Stimulated activated CD4-positive, alpha-beta T cell treated with anti-CD3 and anti-CD28 coated beads, Interleukin-2, amount 100 ng/mL, for 4 hours (primary cell): ENCODE results near the gene RBP4.

Experiments
- DNase-seq: peaks from one replicate; pipeline ENCODE4 v3.0.0-alpha.2; 2020; ENCODE audit warnings: low read depth

RBP4 gene

DNA sequence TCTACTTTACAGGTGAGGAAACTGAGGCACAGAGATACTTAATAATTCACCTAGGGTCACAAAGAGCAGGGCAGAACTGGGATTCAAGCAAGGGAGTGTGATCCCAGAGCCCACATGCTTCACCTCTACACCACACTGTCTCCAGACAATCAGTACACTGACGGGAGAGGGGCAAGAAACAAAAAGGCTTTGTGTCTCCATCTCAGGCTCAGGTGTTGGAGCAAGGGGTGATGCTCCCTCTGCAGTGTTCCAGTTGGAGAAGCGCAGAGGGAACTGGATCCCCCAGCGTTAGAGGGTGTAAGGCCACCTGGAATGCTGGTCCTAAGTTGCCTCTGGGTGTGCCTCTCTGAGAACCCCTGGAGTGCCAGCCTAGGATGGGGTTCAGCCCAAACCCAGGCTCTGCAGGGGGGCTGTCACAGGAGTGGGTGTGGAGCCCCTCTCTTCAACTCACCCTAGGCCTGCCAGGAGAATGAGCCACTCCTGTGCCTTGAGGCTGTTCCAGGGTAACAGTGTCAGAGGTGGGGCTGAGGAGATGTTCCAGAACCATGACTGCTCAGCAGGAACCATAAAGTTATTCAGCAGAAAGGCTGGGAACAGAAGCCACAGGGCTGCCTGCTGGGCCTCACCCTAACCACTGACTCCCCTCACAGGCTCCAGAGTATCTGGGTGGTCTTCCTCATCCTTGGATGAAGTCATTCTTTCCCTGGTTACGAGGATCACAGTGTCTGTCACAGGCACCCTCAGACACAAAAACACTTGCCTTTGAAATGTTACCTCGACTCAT lies 5.5 kb downstream of the RBP4 start:
- no peak for DNase-seq

GRCh38 chr10:93594518-93594917 lies 6.5 kb downstream of the RBP4 start:
- DNase-seq = no peak

DNA sequence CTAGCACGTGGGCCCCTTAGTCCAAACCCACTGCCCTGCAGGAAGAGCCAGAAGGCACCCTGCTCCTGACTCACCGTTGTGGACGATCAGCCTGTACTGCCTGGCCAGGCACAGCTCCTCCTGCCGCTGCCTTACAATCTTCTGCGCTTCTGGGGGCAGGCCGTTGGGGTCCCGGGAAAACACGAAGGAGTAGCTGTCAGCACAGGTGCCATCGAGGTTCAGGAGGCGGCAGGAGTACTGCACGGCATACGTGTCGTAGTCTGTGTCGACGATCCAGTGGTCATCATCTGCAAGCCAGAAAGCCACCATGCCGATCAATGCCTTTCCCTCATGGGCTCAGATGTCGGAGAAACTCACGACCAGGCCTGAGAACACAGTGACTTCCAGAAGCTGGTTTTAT lies 7.3 kb downstream of the RBP4 start:
- no peak for DNase-seq

GRCh38 chr10:93593254-93593653 lies 7.8 kb downstream of the RBP4 start:
- no peak for DNase-seq

DNA sequence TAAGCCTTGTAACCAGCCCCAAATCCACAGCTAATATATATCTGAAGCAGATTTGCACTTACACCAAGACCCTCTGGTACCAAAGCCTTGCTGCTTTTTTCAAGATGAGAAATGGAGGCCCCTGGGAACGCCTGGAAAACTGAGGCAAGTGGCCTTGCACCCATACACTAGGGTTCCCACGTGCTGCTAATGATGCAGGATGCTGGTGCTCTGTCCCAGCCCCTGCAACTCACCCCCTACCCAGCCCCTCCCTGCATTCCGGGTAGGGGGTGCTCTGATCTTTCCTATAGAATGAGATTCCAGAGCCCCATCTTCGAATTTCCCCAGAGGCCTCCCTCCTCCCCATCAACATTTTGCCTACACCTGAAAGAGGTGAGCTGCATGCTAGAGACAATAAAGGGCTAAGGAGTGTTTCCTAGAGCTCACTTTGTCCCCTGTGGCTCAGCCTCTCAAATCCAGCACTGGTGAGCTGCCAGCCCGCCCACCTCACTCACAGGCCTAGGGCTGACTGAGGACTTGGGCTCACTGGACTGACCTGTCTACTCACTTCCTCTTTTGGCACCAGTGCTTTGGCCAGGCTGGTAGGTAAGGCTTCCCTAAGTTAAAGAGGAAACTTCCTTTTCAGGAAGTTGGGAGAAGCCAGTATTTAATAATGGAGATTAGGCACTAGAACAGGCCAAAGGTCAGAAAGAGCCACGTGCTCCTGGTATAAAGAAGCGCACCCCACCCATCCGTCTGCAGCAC lies 9.8 kb downstream of the RBP4 start:
- no peak for DNase-seq

DNA sequence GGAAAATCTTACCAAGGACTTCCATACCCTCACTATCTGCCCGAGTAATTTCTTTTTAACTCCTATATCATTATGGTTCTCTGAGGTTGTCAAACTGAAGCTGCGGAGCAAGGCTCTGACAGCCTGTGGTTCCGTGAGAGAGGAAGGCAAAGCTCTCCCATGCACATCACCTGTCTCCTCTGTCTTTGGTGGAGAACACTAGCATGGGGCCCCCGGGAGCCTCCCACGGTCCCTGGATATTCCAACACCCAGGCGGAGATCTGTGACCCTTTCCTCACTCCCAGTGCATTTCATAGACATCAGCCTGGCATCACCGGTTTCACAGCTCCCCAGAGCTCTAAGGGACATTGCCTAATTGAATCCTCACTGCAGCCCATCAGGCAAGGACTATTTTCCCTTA lies 10.4 kb downstream of the RBP4 start:
- DNase-seq = no peak

DNA sequence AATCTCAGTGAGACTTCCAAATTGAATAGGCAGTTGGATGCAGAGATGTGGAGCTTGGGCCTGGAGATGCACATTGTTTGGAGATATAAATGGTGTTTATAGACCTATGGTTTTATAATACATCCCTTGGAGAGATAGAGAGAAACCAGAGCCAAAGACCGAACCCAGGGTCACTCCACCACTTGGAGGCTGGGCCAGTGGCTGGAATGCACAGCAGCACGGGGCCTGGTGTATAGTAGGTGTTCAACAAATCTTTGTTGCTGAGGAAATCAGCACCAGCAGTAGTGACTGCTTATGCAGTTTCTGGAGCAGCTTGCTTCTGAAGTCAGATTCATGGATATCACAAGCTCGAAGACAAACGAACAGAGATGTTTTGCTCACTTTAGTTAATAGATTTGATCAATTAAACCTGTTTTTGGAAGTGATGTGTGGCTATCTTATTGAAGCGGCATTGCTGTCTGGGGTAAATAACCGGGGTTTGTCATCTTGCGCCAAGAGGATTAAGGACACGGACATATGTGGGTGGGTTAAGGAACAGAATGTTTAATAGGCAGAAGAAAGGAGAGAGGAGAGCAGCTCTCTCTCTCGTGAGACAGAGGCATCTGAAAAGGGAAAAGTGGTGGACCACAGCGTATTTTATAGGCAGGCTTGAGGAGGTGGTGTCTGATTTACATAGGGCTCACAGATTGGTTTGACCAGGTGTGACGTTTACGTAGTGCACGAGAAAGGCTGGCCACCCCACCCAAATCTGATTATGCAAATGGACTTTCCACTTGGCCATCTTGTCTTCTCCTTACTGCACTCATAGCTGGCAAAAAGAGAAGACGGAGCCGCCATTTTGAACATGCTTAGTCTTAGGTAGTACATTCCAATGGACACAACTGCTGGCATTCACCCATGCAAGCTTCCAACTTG lies 11.1 kb downstream of the RBP4 start:
- no peak for DNase-seq

DNA sequence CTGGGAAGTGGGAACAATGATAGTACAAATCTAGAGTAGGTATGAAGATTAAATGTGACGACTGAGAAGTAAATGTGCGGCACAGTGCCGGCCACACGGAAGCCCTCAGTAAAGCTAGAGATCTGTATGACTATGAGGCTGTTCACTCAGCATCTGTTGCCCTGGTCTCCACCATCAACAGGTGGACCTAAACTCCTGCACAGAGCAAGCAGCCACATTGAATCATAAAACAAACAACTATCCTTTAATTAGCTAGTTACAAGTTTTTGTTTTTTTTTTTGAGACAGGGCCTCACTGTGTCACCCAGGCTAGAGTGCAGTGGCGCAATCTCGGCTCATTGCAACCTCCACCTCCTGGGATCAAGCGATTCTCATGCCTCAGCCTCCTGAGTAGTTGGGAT lies 16.6 kb downstream of the RBP4 start:
- no peak for DNase-seq

DNA sequence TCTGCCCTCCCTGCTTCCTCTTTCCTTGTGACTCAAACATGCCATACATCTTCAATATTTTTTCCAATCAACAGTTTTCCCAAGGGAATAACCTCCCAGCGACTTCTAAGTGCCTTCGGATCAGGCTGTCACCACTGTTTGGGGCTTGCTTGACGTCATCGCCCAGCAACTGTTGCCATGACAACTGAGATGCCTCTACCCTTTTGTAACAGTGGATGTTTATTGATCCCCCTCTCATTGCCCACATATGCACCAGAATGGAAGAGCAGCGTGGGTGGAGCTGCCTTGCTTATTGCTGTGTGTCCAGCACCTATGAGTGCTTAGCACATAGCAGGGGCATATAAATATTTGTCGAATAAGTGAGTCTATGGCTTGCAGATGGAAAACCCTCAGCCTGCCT lies 20.2 kb downstream of the RBP4 start:
- DNase-seq = no peak

DNA sequence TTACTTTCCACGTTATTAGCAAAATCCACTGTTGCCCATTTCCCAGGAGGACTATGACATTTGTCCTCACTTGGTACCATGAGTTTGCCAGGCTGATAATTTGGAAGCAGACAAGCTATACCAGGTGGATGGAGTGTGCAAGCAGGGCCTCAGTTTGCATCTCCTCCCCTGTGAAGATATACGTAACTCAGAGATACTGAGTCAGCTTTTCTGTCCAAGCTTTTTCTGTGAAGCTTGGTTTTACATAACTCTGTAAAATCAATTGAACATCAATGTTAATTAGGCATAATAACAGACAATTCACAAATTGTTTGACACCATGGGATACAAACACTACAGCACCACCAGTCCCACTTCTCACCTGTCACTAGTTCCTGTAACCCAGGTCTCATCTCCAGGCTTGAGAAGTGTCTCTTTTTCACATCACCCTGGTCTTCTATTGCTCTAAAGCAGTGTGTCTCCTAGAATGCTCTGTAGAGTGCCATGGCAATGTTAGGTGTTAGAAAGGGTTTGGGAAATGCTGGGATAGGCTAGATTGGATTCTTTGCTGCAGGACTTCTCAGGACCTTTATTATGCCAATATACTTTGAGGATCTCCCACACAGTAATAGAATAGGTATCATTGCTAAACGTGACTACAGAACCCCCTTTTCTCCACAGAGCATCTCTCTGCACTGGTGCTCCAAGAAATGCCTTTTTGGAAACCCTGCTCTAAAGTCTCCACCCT lies 20.9 kb downstream of the RBP4 start:
- no peak for DNase-seq

- DNase-seq = no peak
Measured at GRCh38 chr10:93579089-93579488, 21.9 kb downstream of the RBP4 start.

DNA sequence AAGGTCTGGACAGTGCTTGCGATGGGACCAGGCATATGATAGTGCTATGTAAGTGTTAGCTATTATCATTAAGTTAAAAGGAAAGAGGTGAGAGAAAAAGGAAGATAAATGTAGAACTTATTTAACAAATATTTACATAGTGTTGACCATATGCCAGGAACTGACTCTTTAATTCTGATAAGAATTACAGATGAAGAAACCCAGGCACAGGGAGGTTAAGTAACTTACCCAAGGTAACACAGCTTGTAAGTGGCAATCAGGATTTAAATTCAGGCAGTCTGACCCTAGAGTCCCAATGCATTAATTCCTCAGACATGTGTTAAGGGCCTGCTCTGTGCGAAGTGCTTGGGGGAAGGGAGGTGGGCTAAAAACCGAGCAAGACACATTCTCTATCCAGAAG lies 23.5 kb downstream of the RBP4 start:
- DNase-seq = no peak

GRCh38 chr10:93576888-93577287 lies 24.1 kb downstream of the RBP4 start:
- no peak for DNase-seq

DNA sequence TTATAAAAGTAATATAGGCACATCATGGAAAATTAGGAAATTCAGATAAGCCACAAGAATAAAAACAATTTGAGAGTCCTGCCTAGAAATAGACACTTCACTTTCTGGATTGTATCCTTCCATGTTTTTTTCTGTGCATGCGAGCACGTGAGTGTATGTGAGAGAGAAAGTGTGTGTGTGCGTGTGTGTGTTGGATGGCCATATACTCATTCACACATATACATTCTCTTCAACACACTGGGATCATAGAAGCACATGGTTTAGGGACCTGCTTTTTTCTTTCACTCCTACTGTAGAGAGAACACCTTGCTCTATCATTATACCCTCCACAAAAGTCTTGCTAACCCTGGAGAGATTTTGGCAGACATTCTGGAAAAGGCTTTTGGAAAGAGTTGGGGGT lies 27.1 kb downstream of the RBP4 start:
- no peak for DNase-seq

DNA sequence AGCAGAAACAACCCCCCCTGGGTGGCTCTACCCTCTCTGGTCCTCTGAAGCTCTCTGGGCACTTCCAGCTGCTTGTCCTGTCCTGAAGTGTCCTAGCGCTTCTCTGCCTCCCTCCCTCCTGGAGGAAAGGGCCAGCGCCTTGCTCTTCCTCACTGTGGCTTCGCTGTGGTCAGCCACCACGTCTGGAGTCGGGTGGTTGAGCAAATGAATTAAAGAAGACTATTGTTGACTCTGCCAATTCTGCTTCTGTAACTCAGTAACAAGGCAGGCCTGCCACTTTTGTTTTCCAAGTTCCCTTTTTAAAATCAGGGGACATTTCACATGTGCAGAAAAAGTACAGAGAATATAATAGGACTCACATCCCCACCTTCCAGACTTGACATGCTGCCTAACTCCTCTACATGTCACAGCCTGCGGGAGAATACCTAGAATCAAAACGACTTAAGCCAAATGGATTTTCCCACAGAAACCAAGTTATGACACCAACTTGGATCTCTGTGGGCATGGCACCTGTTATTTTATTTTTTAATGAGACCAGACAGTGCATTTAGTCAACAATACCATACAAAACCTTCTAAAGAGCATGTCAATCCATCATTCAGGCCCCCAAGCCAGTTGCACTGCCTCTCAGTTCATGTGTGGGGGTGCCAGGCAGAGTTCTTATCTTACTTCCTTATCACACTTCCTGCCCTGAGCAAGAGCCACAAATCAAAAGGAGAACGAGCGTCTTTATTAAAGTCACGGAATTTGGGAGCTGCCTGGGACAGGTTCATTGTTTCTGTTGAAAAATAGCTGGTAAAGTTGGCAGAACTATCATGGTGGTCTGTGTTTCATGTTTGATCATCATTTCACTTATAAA lies 27.8 kb downstream of the RBP4 start:
- DNase-seq = no peak

DNA sequence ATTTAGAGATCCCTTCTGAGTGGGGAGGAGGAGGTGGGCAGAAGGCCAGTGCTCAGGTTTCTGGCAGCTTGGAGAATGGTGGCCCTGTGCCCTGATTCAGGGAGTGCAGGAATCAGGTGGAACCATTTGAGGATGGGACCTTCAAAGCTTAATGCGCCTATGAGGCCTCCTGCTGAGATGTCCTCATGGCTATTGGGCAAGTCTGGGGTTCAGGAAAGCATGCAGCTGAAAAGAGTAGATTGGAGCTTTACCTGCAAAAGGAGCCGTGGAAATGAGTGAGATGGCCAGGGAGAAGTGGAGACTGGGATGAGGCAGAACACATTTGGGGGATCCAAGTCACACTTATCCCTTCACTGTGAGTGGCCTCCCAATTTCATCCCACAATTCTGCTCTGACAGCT lies 28.4 kb downstream of the RBP4 start:
- DNase-seq = no peak

- DNase-seq = no peak
Measured at GRCh38 chr10:93570383-93570782, 30.7 kb downstream of the RBP4 start.

- no peak for DNase-seq
Measured at GRCh38 chr10:93568105-93568390, 33.0 kb downstream of the RBP4 start.

GRCh38 chr10:93567277-93568104 lies 33.5 kb downstream of the RBP4 start:
- no peak for DNase-seq
